Hematopoietic multipotent progenitor cell treated with erythropoietin and hydrocortisone succinate and interleukin-3 and kit ligand, for 6 days (in vitro differentiated cells): ENCODE results near the gene INPP5K.
"Not testable (repeated sequence)": the region's sequence is repeated elsewhere in the genome, so short reads cannot be mapped to it uniquely, and the experiment has no call there.

Source experiments
- DNase-seq: peaks from one replicate; pipeline ENCODE4 v3.0.0-alpha.2; 2015

Gene INPP5K

GRCh38 chr17:1516388-1517161 is at the start of gene INPP5K:
TSS of gene INPP5K (minus strand) at chr17:1516612. CDS start at chr17:1516499, 113 bp downstream.
- peak; percentile 99 for DNase-seq

- no peak for DNase-seq
Observed at GRCh38 chr17:1565877-1566276, 49.5 kb upstream of the INPP5K start.

DNA sequence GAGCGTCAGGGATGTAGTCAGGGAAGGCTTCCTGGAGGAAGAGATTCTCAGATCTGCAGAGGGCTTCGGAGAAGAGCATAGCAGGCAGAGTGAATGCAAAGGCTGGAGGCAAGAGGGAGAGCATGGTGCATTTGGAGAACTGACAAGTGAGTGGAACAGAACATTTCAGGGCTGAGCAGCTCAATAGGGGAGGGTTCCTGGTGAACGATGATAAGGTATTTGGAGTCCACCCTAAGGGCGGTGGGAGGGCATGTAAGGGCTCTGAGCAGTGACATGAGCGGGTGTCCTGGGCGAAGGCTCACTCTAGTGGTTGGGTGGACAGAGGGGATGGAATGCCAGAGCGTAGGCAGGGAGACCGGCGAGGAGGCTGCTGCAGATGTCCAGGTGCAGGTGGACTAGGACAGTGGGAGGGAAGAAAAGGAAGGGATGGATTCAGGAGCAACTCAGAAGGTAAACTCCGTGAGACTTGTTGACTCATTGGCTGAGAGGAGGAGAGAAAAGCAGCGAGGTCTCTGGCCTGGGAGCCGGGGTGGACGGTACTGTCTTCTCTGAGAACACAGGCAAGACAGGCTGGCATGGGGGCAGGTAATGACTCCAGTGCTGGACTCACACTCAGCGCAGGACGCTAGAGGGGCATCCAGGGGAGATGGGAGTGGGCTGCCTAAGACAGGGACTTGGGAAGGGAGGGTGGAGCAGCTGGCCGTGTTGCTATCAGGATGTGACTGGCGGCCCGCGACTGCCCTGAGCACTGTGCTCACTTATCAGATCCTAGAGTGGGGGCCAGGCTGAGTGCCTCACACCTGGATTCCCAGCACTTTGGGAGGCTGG is 47.6 kb upstream of the INPP5K start:
- DNase-seq = peak; percentile 98

GRCh38 chr17:1563471-1563785 is 47.0 kb upstream of the INPP5K start:
- not testable (repeated sequence) for DNase-seq

DNA sequence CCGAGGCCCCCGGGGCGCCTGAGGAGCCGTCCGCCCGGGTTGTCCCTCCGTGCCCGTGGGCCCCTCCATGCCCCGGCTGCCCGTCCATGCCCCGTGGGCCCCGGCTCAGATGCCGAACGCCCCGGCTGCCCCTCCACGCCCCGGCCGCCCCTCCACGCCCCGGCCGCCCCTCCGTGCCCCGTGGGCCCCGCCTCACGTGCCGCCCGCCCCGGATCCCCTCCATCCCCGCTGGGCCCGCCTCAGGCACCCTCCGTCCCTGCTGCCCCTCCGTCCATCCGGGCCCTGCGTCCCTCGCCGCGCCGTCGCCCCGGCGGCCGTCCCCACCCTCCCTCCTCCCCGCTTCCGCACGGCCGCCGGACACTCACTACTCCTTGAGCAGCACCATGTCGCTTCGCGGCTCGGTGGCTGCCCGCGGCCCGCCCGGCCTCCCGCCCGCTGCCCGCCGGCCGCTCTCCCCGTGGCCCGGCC is 45.8 kb upstream of the INPP5K start:
- peak; percentile 43 for DNase-seq

- DNase-seq = peak; percentile 52
Observed at GRCh38 chr17:1561420-1562175, 45.2 kb upstream of the INPP5K start.

GRCh38 chr17:1560858-1561355 is 44.5 kb upstream of the INPP5K start:
- no peak for DNase-seq

DNA sequence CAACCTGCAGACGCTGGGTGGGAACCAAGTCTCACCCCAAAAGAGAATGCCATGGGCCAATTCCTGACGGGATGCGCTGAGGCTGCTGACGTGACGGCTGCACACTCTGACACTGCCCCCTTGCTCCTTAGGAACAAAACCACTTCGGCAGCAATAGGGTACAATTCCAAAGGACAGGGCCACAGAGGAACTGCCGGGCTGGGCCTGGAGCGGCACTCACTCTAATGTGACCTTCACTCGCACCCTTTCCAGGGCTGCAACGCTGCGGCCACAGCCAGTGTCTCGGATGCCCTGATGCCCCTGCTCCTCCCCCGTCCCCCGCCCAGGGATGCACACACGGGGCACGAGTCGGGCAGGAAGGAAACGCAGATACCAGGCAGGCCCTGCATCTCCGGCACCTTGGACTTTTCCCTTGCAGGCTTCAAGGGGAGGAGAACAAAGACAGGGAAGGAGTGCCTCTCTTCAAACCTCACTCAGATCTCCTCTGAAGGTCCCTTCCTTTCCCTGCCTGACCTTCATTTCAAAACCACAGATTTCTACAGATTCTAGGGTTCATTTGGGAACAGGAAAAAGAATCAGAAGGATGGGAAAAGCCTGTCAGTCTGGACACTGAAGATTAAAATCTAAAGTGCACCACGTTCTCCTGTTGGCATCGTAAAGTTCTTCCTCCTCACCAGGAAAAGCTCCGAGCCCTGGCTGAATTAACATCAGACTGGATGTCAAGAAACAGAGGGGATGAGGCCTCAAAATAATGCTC is 43.9 kb upstream of the INPP5K start:
- no peak for DNase-seq

DNA sequence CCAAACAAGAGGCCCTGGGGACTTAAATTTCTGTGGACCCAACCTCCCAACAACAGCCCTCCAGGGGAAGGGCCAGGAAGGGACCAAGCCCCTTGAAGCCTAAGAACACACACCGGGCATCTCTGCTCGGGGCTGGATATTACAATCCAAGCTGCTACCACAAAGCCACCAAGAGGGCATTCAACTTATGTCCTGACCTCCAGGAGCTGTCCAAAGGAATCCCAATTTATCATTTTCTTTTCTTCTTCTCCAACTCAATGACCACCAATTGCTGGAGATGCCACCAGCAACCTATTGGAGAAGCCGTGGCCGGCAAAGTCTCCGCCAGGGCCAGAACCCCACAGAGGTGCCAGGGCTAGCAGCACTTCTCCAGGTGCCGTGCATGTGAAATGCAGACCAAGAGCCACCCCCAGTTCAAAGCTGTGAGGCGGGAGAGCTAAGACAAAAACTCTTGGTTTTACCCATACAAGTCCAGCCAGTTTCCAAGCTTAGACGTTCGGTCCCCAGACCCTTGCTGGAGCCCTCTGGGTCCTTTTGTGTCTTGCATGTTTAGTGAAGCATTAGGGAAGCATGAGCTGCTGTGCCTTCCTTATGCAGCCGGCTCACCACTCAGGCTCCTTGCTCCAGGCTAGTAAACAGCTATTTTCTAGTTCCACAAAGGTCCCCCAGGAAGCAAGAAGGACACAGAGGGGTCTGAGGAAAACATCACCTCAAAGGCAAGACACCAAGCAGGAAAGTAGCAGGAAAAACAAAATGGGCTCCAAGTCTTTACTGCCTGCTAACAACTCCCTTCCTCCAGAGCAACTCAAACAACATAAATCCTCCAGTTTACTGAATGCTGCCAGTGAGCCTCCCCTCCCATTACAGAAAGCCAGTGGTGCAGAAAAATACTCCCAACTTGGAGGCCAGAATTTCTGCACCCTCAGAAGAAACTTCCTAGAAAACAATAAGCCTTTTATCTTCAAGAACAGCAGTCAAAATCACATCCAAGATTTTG is 42.9 kb upstream of the INPP5K start:
- DNase-seq = no peak

DNA sequence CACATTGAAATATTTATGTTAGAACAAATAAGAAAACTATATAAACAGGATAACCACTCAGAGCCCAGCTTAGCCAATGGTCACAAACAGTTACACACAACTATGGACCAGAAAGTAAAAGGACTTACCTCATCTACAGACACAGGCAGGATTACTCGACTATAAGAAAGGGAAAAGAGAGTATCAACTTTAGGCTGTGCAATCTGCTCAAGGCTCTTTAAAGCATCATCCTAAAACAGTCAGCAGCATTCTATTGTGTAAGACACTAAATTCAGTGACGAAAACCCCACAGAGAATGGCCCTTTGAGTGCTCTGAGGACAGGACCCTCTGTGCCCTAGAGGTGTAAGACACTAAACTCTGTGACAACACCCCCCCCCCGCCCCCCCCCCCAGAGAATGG is 42.0 kb upstream of the INPP5K start:
- no peak for DNase-seq

GRCh38 chr17:1557355-1558095 is 41.1 kb upstream of the INPP5K start:
- DNase-seq = no peak

- DNase-seq = peak; percentile 73
Observed at GRCh38 chr17:1555651-1556471, 39.4 kb upstream of the INPP5K start.

GRCh38 chr17:1554751-1555540 is 38.5 kb upstream of the INPP5K start:
- DNase-seq = no peak

GRCh38 chr17:1553354-1554266 is 37.2 kb upstream of the INPP5K start:
- no peak for DNase-seq

DNA sequence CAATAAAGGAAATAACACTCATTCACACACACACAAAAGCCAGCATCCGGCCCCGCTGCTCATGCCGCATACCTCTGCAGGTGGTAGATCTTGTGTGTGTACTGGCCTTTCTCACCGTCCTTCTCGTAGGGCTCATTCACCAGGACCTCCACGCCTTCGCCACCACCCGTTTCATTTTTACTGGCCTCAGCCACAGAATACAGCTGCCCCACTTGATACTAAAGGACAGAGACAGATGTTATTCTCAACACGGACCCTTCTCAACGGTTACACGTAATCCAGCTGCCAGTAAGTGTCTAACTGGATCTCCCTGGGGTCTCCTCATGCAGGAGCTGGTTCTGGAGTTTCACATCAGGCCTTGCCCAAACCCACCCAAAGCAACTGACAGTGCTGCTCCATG is 36.5 kb upstream of the INPP5K start:
- DNase-seq = no peak

GRCh38 chr17:1551741-1552140 is 35.3 kb upstream of the INPP5K start:
- DNase-seq = no peak

- no peak for DNase-seq
Observed at GRCh38 chr17:1548032-1548431, 31.6 kb upstream of the INPP5K start.
